HG03575 (cell line): Measurements from ENCODE around the gene STON2.

Source experiments
- ATAC-seq: cut with Tn5 transposase; IDR thresholded peaks from one replicate; pipeline ENCODE4 v1.9.1; 2021; ENCODE audit not compliant: unreplicated experiment, insufficient number of reproducible peaks, low FRiP score; ENCODE audit errors: extremely low read depth

The STON2 gene

DNA sequence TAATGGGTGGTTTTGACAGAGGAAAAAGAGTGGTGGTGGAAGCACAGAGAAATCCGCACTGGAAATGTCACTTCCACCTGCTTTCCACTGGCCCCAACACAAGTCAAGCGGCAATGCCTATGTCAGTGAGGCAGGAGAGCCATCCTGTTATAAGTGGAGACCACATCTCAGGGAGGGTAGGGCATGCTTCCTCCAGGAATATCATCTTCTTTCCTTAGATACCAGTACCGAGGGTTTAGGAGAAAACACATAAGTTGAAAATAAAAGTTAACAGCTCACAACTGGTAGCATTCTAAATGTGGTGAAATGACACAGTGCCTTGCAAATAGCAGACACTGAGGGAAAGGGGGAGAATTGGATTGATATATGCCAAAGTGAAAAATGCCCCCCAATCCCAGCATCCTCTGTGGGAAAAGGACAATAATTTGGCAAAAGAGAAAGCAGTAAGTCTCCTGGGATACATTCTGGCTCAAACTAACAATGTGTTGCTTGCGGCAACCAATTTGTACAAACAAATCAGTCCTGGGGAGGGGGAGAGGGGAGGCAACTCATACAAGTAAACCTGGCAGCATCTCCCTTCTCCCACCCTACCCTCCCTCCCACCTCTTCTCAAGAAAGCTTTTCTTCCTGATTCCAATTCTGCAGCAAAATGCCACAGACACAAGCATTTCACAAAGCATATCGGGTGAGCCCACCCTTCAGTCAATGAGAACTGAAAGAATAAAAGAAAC is 57.1 kb downstream of the STON2 start:
- no peak for ATAC-seq

- ATAC-seq = no peak
These were observed 58.3 kb downstream of the STON2 start for GRCh38 chr14:81341781-81342180.

- ATAC-seq = no peak
These were observed 58.8 kb downstream of the STON2 start for GRCh38 chr14:81341370-81341769.

DNA sequence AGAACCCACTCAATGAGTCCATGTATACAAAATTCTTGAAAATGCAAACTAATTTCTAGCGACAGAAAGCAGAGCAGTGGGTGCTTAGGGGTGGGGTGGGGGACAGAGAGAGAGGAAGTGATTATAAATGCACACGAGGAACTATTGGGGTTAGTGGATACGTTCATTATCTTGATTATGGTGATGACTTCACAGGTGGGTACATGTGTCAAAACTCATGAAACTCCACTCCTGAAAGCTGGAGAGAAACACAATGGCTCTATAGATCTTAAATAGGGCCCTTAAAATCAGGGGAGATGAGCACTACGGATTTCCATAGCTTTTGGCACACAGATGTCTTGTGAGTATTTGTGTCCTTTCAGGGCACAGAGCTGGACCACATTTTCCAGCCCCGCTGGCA is 59.9 kb downstream of the STON2 start:
- ATAC-seq = no peak

- no peak for ATAC-seq
These were observed 63.1 kb downstream of the STON2 start for GRCh38 chr14:81337073-81337472.

DNA sequence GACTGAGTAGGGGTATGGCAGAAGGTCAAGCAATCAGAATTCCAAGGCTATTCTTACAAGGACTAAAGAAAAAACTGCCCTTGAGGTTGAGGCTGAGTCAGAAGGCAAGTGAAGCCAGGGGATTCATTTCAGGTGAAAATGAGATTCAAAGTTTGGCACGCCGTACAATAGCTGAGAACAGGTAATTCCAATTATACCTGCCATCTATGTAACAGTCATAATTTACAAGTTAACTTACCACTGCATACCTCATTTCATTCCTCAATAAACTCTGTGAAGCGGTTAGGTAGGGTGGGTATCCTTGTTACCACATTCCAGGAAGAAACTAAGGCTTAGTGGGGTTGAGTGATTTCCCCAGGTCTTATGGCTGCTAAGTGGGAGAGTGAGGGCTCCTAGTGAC is 64.1 kb downstream of the STON2 start:
- no peak for ATAC-seq

DNA sequence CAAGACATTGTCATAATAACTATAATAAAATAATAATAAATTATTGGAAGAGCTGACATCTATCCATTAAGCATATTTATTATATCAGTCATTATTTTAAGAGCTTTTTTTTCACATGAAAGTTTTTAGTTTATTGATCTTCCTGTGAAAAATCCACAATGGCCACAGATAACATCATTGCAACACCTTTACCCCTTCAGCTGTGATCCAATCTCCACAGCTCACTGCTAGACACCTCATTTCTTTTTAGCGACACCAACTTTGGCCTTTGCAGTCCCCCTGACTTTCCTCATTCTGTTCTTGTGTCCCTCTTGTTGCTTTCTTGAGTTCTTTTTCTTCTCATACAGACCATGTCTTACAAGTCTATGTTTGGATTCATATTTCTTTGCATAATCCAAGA is 67.4 kb downstream of the STON2 start:
- ATAC-seq = no peak

GRCh38 chr14:81331229-81332021 is 68.7 kb downstream of the STON2 start:
- no peak for ATAC-seq

- no peak for ATAC-seq
These were observed 69.5 kb downstream of the STON2 start for GRCh38 chr14:81330619-81331122.

DNA sequence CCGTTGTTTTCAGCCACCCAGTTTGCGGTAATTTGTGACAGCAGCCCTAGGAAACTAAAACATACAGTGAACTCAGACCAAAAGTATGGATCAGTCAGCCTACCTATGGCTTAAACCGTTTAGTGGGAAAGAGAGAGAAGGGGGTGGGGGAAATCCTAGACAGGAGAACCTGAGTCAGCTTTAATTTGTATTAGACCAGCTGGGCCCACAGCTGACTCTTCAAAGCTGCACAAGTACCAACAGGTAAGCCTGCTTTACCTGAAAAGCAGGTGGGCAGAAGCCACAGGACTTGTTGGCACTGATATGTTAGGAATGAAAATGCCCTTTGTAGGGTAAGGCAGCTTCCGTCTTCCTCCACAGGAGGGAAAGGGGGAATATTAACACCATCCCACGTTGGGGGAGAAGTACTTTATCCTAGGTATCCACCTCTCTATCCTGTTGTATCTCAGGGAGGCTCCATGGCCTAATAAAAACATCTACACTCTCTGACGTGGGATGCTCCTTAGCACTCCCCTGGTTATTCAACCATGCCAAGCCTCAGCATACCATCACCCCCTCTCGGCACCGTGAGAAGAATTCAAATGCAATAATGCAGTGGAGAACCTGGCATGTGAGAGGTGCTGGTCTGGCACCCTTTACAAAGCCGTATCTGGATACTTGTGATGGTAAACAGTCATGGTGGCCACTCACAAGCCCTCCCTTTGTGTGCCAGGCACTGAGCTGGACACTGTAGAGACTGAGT is 70.3 kb downstream of the STON2 start:
- no peak for ATAC-seq

DNA sequence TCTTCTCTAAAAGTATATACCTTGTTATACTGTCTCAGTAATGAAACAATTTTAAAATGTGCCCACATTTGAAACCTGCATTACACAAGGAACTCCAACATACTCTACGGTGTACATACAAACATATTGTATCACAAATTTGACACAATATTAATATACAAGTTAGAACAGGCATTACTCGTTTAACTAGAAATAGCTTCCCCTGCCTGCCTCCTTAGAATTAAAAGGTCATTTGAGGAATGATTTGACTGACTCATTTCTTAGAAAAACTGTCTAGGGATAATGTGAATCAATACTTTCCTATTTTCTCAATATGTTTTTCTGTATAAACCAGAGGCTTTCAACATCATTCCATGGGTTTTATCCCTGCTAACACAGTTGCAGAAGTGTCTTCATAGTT is 73.7 kb downstream of the STON2 start:
- ATAC-seq = no peak

DNA sequence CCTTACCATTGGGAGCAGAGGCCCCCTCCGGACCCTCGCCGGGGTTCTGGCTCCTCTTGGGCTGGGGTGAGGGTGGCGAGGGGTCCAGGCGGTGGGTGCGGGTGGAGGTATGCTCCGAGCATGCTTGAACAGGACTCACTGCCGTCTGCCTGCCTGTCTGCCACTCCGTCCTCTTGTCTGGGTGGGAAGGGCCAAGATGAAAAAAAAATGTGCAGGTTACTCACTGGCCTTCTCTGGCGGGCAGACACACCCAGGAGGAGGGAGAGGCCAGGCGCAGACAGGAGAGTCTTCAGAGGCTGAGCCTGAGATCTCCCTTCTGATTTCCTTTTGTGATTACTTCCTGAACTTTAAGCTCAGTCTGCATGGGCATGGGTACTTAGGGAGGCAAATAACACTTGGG is 76.1 kb downstream of the STON2 start:
- no peak for ATAC-seq

- no peak for ATAC-seq
These were observed 77.0 kb downstream of the STON2 start for GRCh38 chr14:81323093-81323492.

- ATAC-seq = no peak
These were observed 80.2 kb downstream of the STON2 start for GRCh38 chr14:81319946-81320345.

- no peak for ATAC-seq
These were observed 80.8 kb downstream of the STON2 start for GRCh38 chr14:81319314-81319713.

DNA sequence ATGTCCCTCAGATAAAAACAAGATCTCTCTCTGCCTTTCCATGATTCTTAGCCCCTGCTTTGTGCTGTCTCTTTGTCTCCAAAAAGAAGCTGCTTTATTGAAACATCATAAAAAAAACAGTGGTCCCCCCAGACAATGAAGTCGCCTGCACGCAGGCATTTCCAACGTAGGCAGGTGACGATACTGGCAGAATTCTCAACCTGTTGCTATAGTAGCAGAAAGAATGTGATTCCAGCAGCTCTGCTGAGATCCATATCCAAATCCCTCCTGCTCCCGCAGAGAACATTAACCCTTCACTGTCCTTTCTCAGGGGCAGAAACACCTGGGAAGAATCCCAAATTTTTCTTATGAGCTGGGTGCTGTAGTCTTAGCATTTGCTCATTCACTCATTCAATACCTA is 84.8 kb downstream of the STON2 start:
- no peak for ATAC-seq

DNA sequence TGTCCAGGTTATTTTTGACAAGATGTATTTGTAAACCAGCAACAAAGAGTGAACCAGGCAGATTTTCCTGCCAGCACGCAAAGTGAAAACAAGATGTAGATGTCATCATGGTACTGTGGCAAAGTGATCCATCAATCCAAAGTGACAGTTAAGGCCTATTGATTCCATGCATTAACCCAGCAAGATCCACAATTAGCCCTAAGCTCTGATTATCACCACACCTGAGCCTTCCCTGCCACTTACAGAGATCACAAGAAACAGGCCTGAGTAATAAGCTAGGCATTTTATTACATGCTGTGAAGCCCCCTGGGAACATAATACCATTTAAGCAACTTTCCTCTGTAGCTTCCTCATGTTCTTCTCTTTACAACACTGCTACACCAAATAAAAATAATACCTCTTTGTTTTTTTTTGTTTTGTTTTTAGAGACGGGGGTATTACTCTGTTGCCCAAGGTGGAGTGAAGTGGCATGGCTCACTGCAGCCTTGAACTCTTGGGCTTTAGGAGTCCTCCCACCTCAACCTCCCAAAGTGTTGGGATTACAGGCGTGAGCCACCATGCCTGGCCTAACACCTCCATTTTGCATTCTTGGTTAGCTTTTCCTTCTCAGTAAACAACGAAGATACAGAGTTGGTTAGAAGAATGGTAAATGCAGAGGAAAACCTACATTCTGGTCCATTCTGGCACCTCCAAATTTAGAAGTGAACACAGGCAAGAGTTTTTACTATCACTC is 85.5 kb downstream of the STON2 start:
- ATAC-seq = no peak

DNA sequence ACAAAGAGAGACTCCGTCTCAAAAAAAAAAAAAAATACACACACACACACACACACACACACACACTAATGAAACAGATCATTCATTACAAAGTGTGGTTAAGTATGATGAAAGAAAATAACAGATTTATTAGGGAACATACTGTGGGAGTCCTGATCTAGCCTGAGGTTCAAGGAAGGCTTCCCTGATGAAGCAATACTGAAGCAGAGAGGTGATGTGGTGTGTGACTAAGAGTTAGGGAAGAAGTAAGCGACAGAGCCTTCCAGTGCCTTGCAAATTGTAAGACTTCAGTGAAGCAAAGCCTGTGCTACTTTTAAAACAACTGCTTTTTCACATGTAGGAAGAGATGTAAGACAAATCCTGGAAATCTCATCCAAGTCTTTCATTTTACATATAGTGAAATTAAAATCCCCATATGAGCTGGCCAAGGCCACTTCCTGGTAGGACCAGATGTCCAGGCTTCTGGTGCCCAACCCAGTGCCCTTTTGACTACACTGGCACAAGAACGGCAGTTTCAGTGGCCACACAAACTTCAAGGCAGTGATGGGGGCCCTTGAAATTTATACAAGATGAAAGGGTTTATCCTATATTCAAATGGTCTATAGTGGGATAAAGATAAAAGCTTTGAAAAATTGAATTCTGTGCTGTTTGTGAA is 86.2 kb downstream of the STON2 start:
- no peak for ATAC-seq

DNA sequence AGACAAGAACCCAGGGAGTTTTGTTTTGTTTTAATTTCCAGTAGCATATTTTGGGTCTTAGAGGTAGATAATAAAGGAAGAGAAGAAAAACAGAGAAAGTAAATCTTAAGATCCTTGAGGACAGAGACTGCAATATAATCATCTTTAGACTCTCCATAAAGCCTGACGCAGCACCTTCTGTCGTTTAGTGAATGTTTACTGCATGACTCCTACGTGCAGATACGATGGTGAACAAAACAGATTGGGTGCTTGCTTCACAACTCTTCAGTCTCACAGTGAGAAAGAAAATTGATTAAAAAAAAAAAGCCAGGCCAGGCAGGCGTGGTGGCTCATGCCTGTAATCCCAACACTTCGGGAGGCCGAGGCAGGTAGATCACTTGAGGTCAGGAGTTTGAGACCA is 86.9 kb downstream of the STON2 start:
- no peak for ATAC-seq
